DMS153 treated with DMSO at 0.1 percent for 48 hours (cell line): ENCODE results near the gene HMX2.

Experiments
- DNase-seq: peaks from one replicate; lab custom pipeline; 2025; ENCODE audit not compliant: unreplicated experiment; lab: John Stamatoyannopoulos, UW

HMX2 gene

GRCh38 chr10:123139165-123139520, 8.8 kb upstream of the HMX2 start:
- DNase-seq, result no peak

- DNase-seq, result no peak
Measured at GRCh38 chr10:123139521-123140163, 8.3 kb upstream of the HMX2 start.

GRCh38 chr10:123140164-123140982, 7.6 kb upstream of the HMX2 start:
- DNase-seq, result no peak

GRCh38 chr10:123140983-123141390, 6.9 kb upstream of the HMX2 start:
- DNase-seq, result no peak

- no peak for DNase-seq
Measured at GRCh38 chr10:123141791-123142700, 5.9 kb upstream of the HMX2 start.

GRCh38 chr10:123142701-123143161, 5.2 kb upstream of the HMX2 start:
- no peak for DNase-seq

GRCh38 chr10:123143162-123143824, 4.6 kb upstream of the HMX2 start:
- DNase-seq, result no peak

GRCh38 chr10:123143825-123144168, 4.1 kb upstream of the HMX2 start:
- DNase-seq, result no peak

- no peak for DNase-seq
Measured at GRCh38 chr10:123144697-123145541, 3.0 kb upstream of the HMX2 start.

- DNase-seq, result no peak
Measured at GRCh38 chr10:123145542-123146012, 2.4 kb upstream of the HMX2 start.

GRCh38 chr10:123146013-123146893, 1.7 kb upstream of the HMX2 start:
- no peak for DNase-seq

GRCh38 chr10:123146894-123147634, 872 bp upstream of the HMX2 start:
- no peak for DNase-seq

- no peak for DNase-seq
Measured at GRCh38 chr10:123148414-123149161, 652 bp downstream of the HMX2 start.

- no peak for DNase-seq
Measured at GRCh38 chr10:123149162-123149567, 1.2 kb downstream of the HMX2 start.

- DNase-seq, result no peak
Measured at GRCh38 chr10:123149568-123150270, 1.8 kb downstream of the HMX2 start.

GRCh38 chr10:123150271-123150985, 2.5 kb downstream of the HMX2 start:
- DNase-seq, result no peak
